Hematopoietic multipotent progenitor cell treated with erythropoietin and hydrocortisone succinate and interleukin-3 and kit ligand, for 17 days (in vitro differentiated cells): Measurements from ENCODE around the gene ZSCAN31.

Experiments
- DNase-seq: peaks from one replicate; pipeline ENCODE4 v3.0.0-alpha.2; 2015; ENCODE audit warnings: low spot score

Gene ZSCAN31

DNA sequence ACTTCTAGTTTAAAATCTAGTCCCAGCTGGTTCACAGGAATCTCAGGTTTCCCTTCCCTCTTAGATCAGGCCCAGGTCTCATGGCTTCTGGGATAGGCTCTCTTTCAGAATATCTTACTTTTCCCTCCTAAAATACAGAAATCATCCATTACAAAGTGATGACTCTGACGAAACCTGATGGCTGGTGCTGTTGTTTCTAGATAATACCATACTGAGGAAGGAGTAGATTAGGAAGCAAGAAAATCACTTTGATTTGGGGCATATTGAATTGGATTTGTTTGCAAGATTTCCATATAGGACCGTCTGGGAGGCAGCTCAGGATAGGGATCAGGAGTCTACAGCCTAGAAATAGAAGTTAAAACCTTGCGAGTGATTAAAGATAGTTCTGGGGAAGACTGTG, 17.4 kb upstream of the ZSCAN31 start:
- no peak for DNase-seq

DNA sequence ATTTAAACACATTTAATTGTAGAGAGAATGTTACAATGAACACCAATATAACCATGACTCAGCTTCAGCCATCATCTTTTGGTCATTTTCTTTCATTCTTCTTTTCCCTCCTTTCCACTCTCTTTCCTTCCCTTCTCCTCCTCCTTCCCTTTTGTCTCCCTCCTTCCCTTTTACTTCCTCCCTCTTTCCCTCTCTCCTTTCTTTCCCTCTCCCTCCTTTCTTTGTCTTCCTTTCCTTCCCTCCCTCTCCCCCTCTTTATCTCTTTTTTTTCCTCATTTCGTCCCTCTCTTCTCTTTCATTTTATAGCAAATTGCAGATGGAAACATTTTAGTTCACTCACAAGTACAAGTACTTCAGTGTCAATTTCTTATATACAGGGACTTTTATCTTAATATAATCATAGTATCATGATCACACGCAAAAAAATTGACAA, 15.6 kb upstream of the ZSCAN31 start:
- no peak for DNase-seq

DNA sequence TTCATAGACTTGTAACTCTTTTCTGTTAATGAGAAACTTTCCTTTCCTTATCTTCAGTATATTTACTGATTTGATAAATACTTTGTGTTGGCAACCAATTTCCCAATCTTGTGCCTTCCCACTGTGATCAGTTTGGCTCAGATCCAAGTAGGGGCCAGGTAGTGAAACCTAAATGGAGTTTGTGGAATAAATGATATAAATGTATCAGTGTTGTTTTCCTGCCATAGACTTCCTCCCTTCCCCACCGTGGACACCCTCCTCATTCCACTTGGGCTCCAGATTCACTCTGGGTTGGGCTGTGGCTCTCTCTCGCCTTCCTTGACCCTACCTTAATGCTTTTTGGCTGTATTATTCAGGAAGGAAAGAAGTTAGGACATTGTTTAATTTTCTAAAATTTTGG, 15.1 kb upstream of the ZSCAN31 start:
- DNase-seq = peak; percentile 27

DNA sequence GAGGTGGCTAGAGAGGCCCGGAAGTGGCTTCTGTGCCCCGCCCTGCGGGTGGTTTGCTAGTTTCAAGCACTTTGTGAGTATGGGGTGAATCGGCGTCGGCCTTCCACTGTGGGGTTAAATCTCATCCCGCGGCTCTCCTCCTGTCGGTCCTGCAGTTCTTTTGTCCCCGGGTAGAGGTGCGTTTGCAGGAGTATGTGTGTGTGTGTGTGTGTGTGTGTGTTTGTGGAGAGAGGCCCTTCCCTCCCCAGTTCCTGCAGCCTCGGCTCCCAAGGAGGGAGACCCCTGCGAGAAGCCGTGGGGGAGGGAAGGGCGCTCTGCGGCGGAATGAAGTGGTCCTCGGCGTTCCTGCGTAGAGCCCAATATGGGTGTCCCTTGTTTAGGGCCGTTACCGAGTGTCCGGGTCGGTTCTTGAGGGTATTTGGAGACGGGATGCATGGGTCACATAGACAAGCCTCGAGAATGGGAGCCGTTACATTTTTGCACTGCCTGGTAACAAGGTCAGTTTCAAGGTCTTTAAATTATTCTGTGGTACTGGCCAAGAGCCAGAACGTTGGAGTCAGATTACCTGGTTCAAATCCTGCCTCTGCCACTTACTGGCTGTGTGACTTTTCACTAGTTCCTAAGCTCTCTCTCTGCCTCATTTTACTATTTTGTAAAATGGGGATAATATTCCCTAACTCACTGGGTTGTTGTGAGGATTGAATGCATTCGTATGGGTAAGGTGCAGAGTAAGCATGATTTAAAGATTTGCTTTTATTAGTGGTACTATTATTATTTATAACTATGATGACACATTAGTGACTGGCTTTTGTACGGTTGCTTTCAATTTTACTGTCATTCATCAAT, 14.2 kb upstream of the ZSCAN31 start, which contains the start of gene ZKSCAN3:
ZKSCAN3 (plus strand) TSS at position 56 of the 846 bp plus-strand sequence. CDS start 9,640 bp downstream, outside the sequence.
- DNase-seq = peak; percentile 80

DNA sequence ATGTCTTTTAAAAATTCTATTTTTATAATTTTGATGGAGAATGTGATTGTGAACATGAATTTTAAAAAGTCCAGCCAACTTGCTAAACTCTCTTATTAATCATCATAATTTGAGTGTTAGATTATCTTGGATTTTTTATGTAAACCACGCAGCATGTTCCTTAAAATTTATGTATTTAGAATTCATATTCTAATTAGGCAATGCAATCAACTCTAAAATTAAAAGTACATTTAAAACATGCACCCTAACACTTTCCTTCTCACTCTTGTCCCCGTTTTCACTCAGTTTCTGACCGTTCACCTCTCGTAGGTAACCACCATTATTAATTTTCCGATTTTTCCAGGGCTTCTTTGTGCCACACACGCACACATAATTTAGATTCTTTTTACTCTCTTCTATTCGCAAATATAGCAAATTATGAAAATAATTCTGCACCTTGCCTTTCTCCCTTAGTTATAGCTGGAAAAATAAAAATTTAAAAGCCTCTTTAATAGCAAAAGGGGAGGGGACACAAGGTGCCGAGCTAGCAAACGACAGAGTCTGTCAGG, 13.5 kb upstream of the ZSCAN31 start:
- no peak for DNase-seq

DNA sequence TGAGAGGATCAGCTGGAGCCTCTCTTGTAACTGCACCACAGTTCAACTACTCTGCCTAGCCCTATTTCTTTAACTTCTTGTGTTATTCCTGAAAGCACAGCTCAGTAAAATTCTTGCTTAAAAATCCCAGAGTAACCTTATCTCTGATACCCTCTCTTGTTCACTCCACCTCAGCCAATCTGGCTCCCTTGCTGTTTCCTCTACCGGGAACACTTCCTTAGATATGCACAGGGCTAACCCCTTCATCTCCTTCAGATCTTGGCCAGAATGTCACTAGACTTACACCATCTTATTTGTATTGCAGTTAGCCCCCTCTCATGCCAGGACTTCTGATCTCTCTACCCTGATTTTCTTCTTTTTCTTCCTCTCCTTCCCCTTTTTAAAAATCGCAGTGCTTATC, 11.2 kb upstream of the ZSCAN31 start:
- no peak for DNase-seq

DNA sequence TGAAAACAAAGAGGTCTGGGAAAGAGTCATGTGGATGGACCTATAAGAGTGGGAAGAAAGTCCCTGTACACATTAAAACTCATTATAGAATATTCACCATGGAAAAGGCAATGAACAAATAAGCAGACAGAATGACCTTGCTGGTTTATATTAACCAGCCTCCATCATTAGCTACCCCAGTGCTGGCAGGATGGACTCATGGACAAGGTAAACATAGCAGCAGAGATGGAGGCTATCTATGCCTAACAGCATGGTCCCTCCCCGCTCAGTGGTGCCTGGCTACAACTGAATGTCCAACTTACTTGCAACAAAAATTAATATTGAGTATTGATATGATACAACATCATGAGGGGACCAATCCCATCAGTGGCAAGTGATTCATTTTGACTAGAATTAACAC, 9.3 kb upstream of the ZSCAN31 start:
- no peak for DNase-seq

DNA sequence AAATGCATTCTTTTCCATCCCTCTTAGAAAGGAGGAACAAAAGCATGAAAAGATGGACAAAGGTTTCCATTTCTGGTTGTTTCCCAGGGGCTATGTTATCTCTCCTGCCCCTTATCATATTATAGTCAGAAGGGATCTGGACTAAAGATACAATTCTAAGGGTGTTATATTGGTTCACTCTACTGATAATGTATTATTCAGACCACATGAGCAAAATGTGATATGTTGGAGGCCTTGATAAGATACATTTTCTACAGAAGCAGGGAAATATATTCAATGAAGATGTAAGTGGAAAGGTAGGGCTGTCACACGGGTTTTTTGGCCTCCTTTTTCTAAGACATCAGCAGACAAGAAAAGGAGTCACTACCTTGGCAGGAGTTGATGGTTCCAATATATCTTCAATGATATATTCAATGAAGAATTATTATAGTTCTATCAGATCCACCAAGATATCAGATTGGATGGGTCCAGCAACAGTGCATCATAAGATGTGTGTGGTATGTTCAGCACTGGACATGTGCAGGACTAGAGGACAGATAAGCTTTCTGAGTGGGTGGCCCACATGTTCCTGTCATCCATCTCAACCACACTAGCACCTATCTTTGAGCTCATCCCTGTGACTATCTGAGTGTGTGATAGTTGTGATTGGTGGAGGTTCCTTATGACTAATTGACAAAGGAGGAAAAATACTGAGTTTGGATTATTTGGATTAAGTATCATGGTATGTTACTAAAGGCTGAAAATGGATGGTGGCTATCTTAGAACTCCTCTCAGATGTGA, 8.1 kb upstream of the ZSCAN31 start:
- DNase-seq = no peak

DNA sequence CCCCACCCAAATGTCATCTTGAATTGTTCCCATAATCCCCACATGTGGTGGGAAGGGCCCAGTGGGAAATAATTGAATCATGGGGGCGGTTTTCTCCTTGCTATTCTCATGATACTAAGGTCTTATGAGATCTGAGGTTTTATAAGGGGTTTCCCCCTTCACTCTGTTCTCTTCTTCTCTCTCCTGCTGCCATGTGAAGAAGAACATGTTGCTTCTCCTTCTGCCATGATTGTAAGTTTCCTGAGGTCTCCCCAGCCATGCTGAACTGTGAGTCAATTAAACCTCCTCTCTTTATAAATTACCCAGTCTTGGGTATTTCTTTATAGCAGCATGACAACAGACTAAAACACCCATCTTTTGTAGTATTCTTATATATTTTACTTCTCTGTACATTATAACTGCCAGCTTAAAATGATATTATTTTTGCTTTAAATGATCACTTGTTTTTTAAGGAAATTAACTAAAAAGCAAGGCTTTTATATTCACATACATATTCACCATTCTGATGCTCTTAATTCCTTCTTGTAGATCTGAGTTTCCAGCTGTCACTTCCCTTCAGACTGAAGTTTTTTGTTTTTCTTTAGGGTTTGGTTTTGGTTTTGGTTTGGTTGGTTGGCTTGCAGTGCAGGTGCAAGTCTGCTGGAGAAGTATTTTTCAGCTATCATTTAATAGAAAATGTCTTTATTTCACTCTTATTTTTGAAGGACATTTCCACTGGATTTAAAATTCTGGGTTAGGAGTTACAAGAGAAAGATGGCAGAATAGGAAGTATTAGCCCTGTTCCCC, 4.6 kb upstream of the ZSCAN31 start:
- DNase-seq = no peak

DNA sequence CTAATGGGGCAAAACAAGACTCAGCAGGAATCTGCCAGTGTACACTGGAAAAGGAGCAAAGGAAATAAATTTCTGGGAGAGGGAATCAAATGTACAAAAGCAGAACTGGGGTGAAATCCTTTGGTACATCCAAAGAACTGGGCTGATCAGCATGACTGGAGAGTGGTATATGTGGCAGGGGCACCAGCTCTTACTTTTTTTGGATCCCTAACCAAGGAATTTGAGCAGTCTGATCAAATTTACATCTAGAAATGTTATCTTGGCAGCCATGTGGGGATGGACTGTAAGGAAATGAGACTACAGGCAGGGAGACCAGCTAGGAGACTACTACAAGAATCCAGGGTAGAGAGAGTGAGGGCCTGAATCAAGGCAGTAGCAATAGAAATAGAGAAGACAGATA, 1.2 kb upstream of the ZSCAN31 start:
- no peak for DNase-seq

DNA sequence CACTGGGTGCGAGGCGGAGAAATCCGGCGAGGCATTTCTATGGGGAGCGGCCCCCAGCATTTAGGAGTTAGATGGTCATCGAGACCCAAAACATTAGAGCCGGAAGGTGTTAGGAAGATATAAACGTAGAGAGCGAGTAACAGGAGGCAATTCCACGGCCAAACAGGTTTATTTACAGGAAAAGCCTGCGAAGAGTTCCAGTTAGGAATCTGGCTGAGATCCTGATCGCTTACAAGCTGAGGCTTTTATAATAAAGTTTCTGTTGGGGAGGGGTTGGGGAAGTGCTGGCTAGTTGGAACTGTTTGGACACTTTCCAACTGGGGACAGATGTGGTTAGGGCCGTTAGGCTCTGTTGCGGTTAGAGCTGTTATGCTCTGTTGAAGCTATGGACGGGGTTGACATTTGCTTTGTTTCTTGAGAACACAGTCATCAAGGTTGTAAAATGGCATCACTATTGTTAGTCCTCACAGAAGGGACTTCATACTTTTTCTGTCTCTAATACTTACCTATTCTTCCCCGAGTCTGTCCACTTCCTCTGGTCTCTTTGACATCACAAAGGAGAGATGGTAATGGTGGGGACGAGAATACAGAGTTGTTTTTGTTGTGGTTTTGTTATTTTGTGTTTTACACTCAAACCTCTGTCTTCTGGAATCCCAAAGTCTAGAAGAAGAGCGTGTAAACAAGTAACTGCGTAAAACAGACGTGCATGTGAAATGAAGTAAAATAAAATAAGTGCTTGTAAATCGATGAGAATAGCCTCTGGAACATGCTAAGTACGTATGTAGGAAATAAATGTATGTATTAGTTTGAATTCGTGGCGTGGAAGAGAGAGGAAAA, 554 bp upstream of the ZSCAN31 start:
- peak; percentile 57 for DNase-seq

DNA sequence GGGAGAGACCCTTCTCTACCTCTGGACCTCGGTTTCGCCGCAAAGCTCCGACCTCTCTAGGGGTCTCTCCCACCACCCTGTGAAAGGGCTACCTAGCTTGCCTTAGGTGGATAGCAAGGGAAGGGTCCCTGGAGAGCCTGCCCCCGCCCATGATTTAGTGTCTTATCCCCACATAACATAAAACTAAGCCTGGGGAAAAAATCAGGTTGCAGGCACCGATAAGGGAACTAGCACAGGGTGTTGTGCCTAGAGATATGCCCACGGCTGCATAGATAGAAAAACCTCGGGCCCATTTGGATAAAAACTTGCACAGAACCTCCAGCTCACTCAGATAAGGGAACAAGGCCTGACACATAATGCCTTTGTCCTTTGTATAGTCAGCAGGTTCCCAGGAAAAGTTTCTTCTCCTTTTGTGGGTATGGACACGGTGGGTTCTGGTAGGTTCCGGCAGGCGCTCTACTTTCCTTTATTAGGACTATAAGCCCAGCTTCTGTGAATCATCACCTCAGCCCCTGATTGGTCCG, 846 bp downstream of the ZSCAN31 start:
- no peak for DNase-seq

DNA sequence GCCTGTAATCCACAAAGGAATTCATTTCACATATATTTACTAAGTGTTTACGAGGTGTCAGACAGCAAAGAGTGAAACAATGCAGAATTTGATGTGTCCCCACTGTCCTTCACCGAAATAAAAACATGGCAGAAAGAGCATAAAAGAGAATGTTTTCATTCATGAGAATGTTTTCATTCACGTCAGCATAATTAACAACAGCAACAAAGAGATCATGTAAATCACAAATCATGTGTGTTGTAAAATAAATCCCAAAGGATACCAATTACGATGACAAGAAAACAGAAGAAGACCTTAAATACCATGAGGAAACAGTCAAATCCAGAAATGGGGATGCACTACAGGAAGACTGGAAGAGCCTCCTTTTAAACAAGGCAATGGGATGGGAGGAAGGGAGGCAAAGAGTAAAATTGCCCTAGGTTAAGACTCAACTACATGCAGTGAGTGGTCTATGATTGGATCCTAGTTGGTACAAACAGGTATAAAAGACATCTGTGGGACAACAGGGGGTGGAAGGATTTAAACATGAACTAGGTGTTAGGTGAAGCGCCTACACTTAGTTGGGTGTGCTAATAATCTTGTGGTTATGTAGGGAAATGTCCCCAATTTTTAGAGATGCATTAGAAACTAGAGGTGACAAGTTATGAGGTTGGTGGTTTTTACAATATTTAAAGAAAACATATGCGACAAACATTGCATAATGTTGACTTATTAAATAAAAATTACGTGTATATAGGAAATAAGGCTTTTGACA, 1.5 kb downstream of the ZSCAN31 start:
- no peak for DNase-seq

DNA sequence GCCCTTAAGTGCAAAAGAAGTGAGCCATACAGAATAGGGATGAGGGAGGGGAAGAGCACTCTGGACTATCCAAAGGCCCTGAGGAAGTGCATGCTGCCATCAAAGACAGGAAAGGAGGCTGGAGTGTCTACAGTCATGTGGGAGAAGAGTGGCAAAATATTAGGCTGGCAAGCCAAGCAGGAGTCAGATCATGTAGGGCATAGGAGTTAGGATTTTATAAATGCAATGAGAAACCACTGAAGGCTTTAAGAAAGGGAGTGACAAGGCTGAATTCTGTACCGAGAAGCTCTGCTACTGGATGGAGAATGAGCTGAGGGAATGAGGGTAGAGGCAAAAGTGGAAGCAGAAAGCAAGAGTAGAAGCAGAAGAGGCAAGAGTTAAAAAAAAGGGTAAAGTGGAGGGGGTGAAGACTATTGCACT, 2.3 kb downstream of the ZSCAN31 start:
- no peak for DNase-seq

DNA sequence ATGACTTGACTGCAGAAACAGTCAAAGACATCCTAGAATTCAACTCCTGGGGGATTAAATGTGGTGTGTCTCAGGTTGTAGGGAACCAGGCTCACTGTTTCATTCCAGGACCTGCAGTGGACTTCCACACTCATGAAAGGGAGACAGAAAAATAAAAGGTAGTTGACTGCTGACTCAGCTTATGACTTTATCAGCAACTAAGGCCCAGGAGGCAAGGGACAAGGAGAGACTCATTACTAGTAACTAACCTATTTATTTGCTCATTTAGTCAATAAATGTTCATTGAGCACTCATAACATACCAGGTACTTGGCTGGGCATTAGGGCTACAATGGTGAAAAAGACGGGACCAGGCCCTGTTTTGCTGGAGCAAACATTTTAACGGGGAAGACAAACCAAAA, 2.9 kb downstream of the ZSCAN31 start:
- DNase-seq = peak; percentile 25

DNA sequence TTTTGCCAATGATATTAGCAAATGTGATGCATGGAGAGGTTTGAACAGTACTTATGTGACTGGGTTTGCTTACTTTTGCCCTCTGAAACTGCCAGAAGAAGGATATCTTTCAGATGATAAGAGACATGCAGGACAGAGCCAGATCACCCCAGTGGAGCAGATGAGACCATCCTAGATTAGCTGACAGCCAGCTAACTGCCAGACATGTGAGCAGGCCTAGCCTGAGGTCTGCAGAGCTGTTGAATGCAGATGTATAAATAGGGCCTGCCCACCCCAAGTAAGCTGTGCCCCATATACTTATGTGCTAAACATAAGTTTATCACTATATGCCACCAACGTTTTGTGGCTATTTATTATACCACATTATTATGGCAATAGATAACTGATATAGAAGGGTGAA, 5.9 kb downstream of the ZSCAN31 start:
- no peak for DNase-seq

DNA sequence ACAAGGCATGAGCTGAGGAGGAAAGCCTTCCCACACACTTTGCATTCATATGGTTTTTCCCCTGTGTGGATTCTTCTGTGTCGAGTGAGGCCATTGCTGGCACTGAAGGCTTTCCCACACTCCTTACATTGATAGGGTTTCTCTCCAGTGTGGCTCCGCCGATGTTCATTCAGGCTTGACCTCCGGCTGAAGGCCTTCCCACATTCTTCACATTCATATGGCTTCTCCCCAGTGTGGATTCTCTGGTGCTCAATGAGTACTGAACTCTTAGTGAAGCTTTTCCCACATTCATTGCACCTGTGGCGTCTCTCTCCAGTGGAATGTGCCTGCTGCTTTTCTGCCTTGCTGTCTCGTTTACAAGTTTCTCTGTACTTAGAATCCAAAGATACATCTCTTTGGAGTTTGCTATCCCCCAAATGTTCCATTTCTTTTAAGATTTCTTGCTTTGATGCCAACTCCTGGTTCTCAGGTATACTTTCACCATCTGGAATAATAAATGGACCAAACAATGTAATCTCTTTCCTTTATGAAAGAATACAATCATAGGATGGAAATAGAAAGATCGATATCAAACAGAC, 9.5 kb downstream of the ZSCAN31 start:
- DNase-seq = no peak

DNA sequence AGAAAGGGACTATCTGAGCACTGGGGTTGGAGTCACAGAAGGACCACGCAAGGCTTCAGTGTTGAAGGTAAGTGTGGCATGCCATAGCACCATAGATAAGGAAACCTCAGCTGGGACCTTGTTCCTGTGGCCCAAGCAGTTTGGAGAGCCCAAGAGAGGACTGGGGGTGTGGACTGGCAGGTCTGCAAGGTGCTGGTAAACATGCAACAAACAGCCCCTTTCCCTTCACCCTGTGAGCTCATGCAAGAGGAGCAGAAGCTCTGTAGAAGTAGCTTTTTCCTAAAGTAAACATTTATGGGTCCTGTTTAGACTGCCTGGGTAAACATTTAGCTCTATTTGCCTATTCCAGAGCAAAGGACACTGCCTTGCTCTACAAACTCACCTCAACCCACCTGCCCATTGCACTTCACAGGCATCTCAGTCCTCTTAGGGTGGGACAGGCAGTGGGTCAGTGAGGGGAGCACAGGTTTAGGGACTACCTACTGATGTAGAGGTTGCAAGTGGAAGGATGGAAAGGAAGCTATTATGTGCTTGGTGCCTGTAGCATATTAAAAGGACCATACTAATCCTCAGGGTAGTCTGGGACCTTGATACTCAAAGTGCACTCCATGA, 12.0 kb downstream of the ZSCAN31 start:
- no peak for DNase-seq

DNA sequence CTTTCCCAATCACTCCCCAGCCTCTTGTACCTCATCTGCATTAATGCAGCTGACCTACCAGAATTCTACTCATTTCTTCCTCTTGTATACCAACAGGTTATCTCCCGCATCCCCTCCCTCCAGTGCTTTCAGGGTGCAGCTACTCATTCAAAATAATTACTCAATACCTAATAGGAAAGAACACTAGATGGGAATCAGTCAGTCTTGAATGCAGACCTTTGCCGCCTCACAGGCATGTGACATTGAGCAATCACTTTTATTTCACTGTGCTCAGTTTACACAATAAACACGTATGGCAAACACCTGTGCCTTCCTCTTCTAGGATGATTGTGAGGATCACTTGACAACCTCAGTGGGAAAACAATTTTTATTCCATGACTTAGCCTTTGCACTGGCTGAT, 13.3 kb downstream of the ZSCAN31 start:
- no peak for DNase-seq
